Mesenchymal stem cell (in vitro differentiated cells and primary cell): ENCODE results near the gene CAMTA1.

Experiments
- DNase-seq: peaks from one replicate; pipeline ENCODE4 v3.0.0-alpha.2; 2013
- H2AFZ ChIP-seq: one replicate; pipeline ENCODE4 v1.6.1; 2013; ENCODE audit warnings: low read depth, mild to moderate bottlenecking, control low read depth, inconsistent platforms, low read length, moderate library complexity
- H2AK5ac ChIP-seq: 2 replicates; pipeline ENCODE4 v1.6.1; 2013; ENCODE audit warnings: low read length, moderate library complexity, mild to moderate bottlenecking, inconsistent platforms; ENCODE audit not compliant: severe bottlenecking
- H2BK120ac ChIP-seq: one replicate; pipeline ENCODE4 v1.6.1; 2013; ENCODE audit warnings: low read depth, mild to moderate bottlenecking, inconsistent platforms, low read length, moderate library complexity
- H2BK12ac ChIP-seq, 2 experiments: one replicate each; pipeline ENCODE4 v1.6.1; 2013; ENCODE audit warnings: inconsistent platforms in 2 of 2, low read length in 2 of 2, mild to moderate bottlenecking in 2 of 2, moderate library complexity in 2 of 2, control low read depth in 1 of 2
- H2BK15ac ChIP-seq: one replicate; pipeline ENCODE4 v1.6.1; 2013; ENCODE audit warnings: mild to moderate bottlenecking, low read depth, inconsistent platforms; ENCODE audit not compliant: poor library complexity, severe bottlenecking
- H2BK5ac ChIP-seq: 2 replicates; pipeline ENCODE4 v1.6.1; 2013; ENCODE audit warnings: low read depth, mild to moderate bottlenecking, low read length, control low read depth, inconsistent platforms; ENCODE audit not compliant: poor library complexity, severe bottlenecking
- H3K14ac ChIP-seq, 2 experiments: one replicate each; pipeline ENCODE4 v1.6.1; 2013; ENCODE audit warnings: inconsistent platforms in 2 of 2, low read length in 2 of 2, control low read depth in 1 of 2, mild to moderate bottlenecking in 1 of 2, moderate library complexity in 1 of 2
- H3K18ac ChIP-seq, 2 experiments: one replicate each; pipeline ENCODE4 v1.6.1; 2013; ENCODE audit warnings: inconsistent platforms in 2 of 2, low read length in 2 of 2, control low read depth in 1 of 2, low read depth in 1 of 2, mild to moderate bottlenecking in 1 of 2
- H3K23ac ChIP-seq, 2 experiments: one replicate each; pipeline ENCODE4 v1.6.1; 2013; ENCODE audit warnings: inconsistent platforms in 2 of 2, low read length in 2 of 2, mild to moderate bottlenecking in 2 of 2, moderate library complexity in 2 of 2, control low read depth in 1 of 2
- H3K27ac ChIP-seq: 2 replicates; pipeline ENCODE4 v1.5.1; 2013; ENCODE audit warnings: mild to moderate bottlenecking, moderate library complexity, low read length, control low read depth, inconsistent platforms; ENCODE audit not compliant: poor library complexity, severe bottlenecking
- H3K27me3 ChIP-seq, 2 experiments: 2 replicates each; pipeline versions ENCODE4 v1.6.1 to v1.7.0; 2013; ENCODE audit warnings: low read length in 2 of 2, mild to moderate bottlenecking in 2 of 2, moderate library complexity in 2 of 2, control low read depth in 1 of 2, inconsistent platforms in 1 of 2; ENCODE audit not compliant: control insufficient read depth in 1 of 2, insufficient read depth in 1 of 2
- H3K36me3 ChIP-seq, 2 experiments: 2 replicates each; pipeline versions ENCODE4 v1.6.1 to v1.7.0; 2013; ENCODE audit warnings: low read length in 2 of 2, control low read depth in 1 of 2, inconsistent platforms in 1 of 2, low read depth in 1 of 2, mild to moderate bottlenecking in 1 of 2; ENCODE audit not compliant: insufficient read depth in 2 of 2, control insufficient read depth in 1 of 2
- H3K4ac ChIP-seq, 2 experiments: one replicate each; pipeline ENCODE4 v1.6.1; 2013; ENCODE audit warnings: inconsistent platforms in 2 of 2, low read length in 2 of 2, mild to moderate bottlenecking in 2 of 2, moderate library complexity in 2 of 2, control low read depth in 1 of 2, low read depth in 1 of 2
- H3K4me1 ChIP-seq: 2 replicates; pipeline ENCODE4 v1.6.1; 2013; ENCODE audit warnings: low read depth, low read length, control low read depth; ENCODE audit not compliant: control insufficient read depth, insufficient read depth
- H3K4me2 ChIP-seq: 2 replicates; pipeline ENCODE4 v1.6.1; 2013; ENCODE audit warnings: low read length, mild to moderate bottlenecking, inconsistent platforms; ENCODE audit not compliant: poor library complexity, severe bottlenecking
- H3K4me3 ChIP-seq, 2 experiments: 2 replicates each; pipeline versions ENCODE4 v1.5.1 to v1.7.0; 2013; ENCODE audit warnings: low read length in 2 of 2, mild to moderate bottlenecking in 2 of 2, control low read depth in 1 of 2, low read depth in 1 of 2; ENCODE audit not compliant: insufficient read depth in 1 of 2
- H3K79me1 ChIP-seq: replicated peaks from 2 replicates; pipeline ENCODE4 v1.6.1; 2013; ENCODE audit warnings: mild to moderate bottlenecking, control low read depth, low read length, inconsistent platforms; ENCODE audit not compliant: poor library complexity, severe bottlenecking
- H3K9ac ChIP-seq: 2 replicates; pipeline ENCODE4 v1.7.0; 2013; ENCODE audit warnings: mild to moderate bottlenecking, low read length, moderate library complexity
- H3K9me3 ChIP-seq: 2 replicates; pipeline ENCODE4 v1.7.0; 2013; ENCODE audit warnings: mild to moderate bottlenecking, low read length; ENCODE audit not compliant: control insufficient read depth
- H4K8ac ChIP-seq: one replicate; pipeline ENCODE4 v1.6.1; 2013; ENCODE audit warnings: inconsistent platforms, mild to moderate bottlenecking, low read length, moderate library complexity
- H4K91ac ChIP-seq: one replicate; pipeline ENCODE4 v1.6.1; 2013; ENCODE audit warnings: mild to moderate bottlenecking, low read length, inconsistent platforms
- WGBS: methylation state at CpG from one replicate; pipeline ENCODE4 v1.1.7; 2013; ENCODE audit warnings: mixed read lengths; 5-methylcytosine and 5-hydroxymethylcytosine counted together

Gene CAMTA1

GRCh38 chr1:6979003-6979613, 193.9 kb downstream of the CAMTA1 start:
- no peak overlapping the region for H2AK5ac ChIP-seq
- H2BK15ac ChIP-seq, result no peak overlapping the region
- no peak overlapping the region for H3K14ac ChIP-seq
- WGBS, result 54% methylated on average over 5 of the region's 5 CpGs
- DNase-seq, result no peak
- peaks cover 3% of the 10 kb centered on the region for H3K9me3 ChIP-seq
- H3K4me2 ChIP-seq, result no peak overlapping the region
- H3K79me1 ChIP-seq, result no peaks in the 10 kb centered on the region
- H2BK12ac ChIP-seq, result no peak overlapping the region
- H2AFZ ChIP-seq, result no peak overlapping the region
- no peak overlapping the region for H4K8ac ChIP-seq
- H3K23ac ChIP-seq, result no peak overlapping the region
- no peak overlapping the region for H2BK5ac ChIP-seq
- no peak overlapping the region for H3K18ac ChIP-seq
- H3K9ac ChIP-seq, result no peak overlapping the region
- H3K27me3 ChIP-seq, result peaks cover 4 to 50% of the 10 kb centered on the region in 2 experiments
- no peaks in the 10 kb centered on the region for H3K36me3 ChIP-seq
- H3K4me3 ChIP-seq, result no peak overlapping the region
- H3K4ac ChIP-seq, result no peak overlapping the region
- H2BK120ac ChIP-seq, result no peak overlapping the region
- H3K4me1 ChIP-seq, result peaks cover 7% of the 10 kb centered on the region
- H4K91ac ChIP-seq, result no peak overlapping the region
- H3K27ac ChIP-seq, result no peak overlapping the region

- H3K9me3 ChIP-seq, result no peaks in the 10 kb centered on the region
- no peak overlapping the region for H3K27ac ChIP-seq
- no peaks in the 10 kb centered on the region for H3K36me3 ChIP-seq
- H2BK5ac ChIP-seq, result no peak overlapping the region
- no peaks in the 10 kb centered on the region for H3K79me1 ChIP-seq
- no peak overlapping the region for H3K23ac ChIP-seq
- H2BK12ac ChIP-seq, result no peak overlapping the region
- no peak overlapping the region for H3K4me2 ChIP-seq
- no peak overlapping the region for H2BK120ac ChIP-seq
- H3K4me1 ChIP-seq, result peaks cover 5% of the 10 kb centered on the region
- no peak overlapping the region for H2AFZ ChIP-seq
- no peak overlapping the region for H3K18ac ChIP-seq
- H2AK5ac ChIP-seq, result no peak overlapping the region
- H3K14ac ChIP-seq, result no peak overlapping the region
- no peak overlapping the region for H3K9ac ChIP-seq
- DNase-seq, result no peak
- H3K4ac ChIP-seq, result no peak overlapping the region
- H2BK15ac ChIP-seq, result no peak overlapping the region
- no peak overlapping the region for H4K8ac ChIP-seq
- peaks cover 14 to 46% of the 10 kb centered on the region in 2 experiments for H3K27me3 ChIP-seq
- H3K4me3 ChIP-seq, result no peak overlapping the region
- no peak overlapping the region for H4K91ac ChIP-seq
Observed at GRCh38 chr1:6981595-6981994, 196.3 kb downstream of the CAMTA1 start.

- H3K9ac ChIP-seq, result no peak overlapping the region
- no peak overlapping the region for H4K8ac ChIP-seq
- no peak overlapping the region for H2AK5ac ChIP-seq
- H2BK15ac ChIP-seq, result no peak overlapping the region
- H3K23ac ChIP-seq, result no peak overlapping the region
- H4K91ac ChIP-seq, result no peak overlapping the region
- H2AFZ ChIP-seq, result no peak overlapping the region
- no peak overlapping the region for H3K18ac ChIP-seq
- H3K27ac ChIP-seq, result no peak overlapping the region
- no peak overlapping the region for H2BK5ac ChIP-seq
- DNase-seq, result no peak
- no peaks in the 10 kb centered on the region for H3K9me3 ChIP-seq
- H2BK120ac ChIP-seq, result no peak overlapping the region
- H3K4me1 ChIP-seq, result peaks cover 5% of the 10 kb centered on the region
- H3K79me1 ChIP-seq, result no peaks in the 10 kb centered on the region
- peaks cover 14 to 50% of the 10 kb centered on the region in 2 experiments for H3K27me3 ChIP-seq
- 86% methylated on average over 9 of the region's 9 CpGs for WGBS
- H2BK12ac ChIP-seq, result no peak overlapping the region
- no peak overlapping the region for H3K4me3 ChIP-seq
- H3K36me3 ChIP-seq, result no peaks in the 10 kb centered on the region
- H3K4ac ChIP-seq, result no peak overlapping the region
- no peak overlapping the region for H3K4me2 ChIP-seq
- H3K14ac ChIP-seq, result no peak overlapping the region
Observed at GRCh38 chr1:6982443-6982842, 197.2 kb downstream of the CAMTA1 start.

GRCh38 chr1:6982860-6983259, 197.6 kb downstream of the CAMTA1 start:
- no peak overlapping the region for H2AFZ ChIP-seq
- H4K91ac ChIP-seq, result no peak overlapping the region
- WGBS, result 100% methylated on average over 2 of the region's 2 CpGs
- no peak overlapping the region for H3K4me3 ChIP-seq
- no peak overlapping the region for H2BK120ac ChIP-seq
- H3K9me3 ChIP-seq, result peaks cover 2% of the 10 kb centered on the region
- H2BK12ac ChIP-seq, result no peak overlapping the region
- H2BK5ac ChIP-seq, result no peak overlapping the region
- H3K27me3 ChIP-seq, result peaks cover 14 to 48% of the 10 kb centered on the region in 2 experiments
- H2AK5ac ChIP-seq, result no peak overlapping the region
- H3K36me3 ChIP-seq, result no peaks in the 10 kb centered on the region
- DNase-seq, result no peak
- H3K23ac ChIP-seq, result no peak overlapping the region
- no peaks in the 10 kb centered on the region for H3K79me1 ChIP-seq
- H3K4me2 ChIP-seq, result no peak overlapping the region
- H3K14ac ChIP-seq, result no peak overlapping the region
- no peak overlapping the region for H3K27ac ChIP-seq
- no peak overlapping the region for H2BK15ac ChIP-seq
- peaks cover 5% of the 10 kb centered on the region for H3K4me1 ChIP-seq
- H3K4ac ChIP-seq, result no peak overlapping the region
- H4K8ac ChIP-seq, result no peak overlapping the region
- no peak overlapping the region for H3K18ac ChIP-seq
- no peak overlapping the region for H3K9ac ChIP-seq
